ENCODE data around the gene LRIT1.

Gene LRIT1

DNA sequence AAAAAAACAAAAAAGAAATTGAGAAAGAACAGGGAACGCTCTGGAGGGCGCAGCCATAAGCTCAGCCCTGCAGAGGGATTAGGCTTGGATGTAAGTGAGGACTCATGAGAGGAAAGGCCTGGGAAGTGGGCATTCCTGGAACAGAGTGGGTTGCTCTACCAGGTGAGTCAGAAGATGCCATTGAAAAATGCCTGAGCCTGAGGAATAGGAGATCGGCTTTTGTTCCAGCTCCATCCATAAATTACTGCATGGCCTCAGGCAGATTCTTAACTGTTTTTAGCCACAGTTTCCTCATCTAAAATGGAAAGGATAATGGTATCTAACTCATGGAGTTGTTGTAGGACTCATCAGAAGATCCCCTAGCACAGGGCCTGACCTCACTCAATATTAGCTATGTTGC is 2.4 kb upstream of the LRIT1 start:
- Mint-ChIP-seq H3K36me3 (ENCODE audit: low read depth) (no peaks in the 10 kb centered on the region), H3K4me1 (no peaks in the 10 kb centered on the region), H3K27me3 (ENCODE audit: low read depth, poor library complexity) (peaks cover 22% of the 10 kb centered on the region), H3K9me3 (no peaks in the 10 kb centered on the region), H3K4me3 (no peak overlapping the region), H3K27ac (no peak overlapping the region)
- TF ChIP-seq, protein P1, sequence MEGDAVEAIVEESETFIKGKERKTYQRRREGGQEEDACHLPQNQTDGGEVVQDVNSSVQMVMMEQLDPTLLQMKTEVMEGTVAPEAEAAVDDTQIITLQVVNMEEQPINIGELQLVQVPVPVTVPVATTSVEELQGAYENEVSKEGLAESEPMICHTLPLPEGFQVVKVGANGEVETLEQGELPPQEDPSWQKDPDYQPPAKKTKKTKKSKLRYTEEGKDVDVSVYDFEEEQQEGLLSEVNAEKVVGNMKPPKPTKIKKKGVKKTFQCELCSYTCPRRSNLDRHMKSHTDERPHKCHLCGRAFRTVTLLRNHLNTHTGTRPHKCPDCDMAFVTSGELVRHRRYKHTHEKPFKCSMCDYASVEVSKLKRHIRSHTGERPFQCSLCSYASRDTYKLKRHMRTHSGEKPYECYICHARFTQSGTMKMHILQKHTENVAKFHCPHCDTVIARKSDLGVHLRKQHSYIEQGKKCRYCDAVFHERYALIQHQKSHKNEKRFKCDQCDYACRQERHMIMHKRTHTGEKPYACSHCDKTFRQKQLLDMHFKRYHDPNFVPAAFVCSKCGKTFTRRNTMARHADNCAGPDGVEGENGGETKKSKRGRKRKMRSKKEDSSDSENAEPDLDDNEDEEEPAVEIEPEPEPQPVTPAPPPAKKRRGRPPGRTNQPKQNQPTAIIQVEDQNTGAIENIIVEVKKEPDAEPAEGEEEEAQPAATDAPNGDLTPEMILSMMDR (IDR thresholded peaks at IDR 0.05): no peak
- DNase-seq: no peak

- H3K9me3 Mint-ChIP-seq: no peaks in the 10 kb centered on the region
- no peaks in the 10 kb centered on the region for H3K36me3 Mint-ChIP-seq (ENCODE audit: low read depth)
- no peak overlapping the region for H3K27ac Mint-ChIP-seq
- no peaks in the 10 kb centered on the region for H3K4me1 Mint-ChIP-seq
- no peak for DNase-seq
- H3K27me3 Mint-ChIP-seq (ENCODE audit: low read depth, poor library complexity): peaks cover 39% of the 10 kb centered on the region
- H3K4me3 Mint-ChIP-seq: no peak overlapping the region
- TF ChIP-seq, protein P1 (IDR thresholded peaks at IDR 0.05): no peak
Observed at GRCh38 chr10:84238909-84239308, 2.4 kb downstream of the LRIT1 start.

- TF ChIP-seq, protein P1 (IDR thresholded peaks at IDR 0.05): peak; percentile 46
- Mint-ChIP-seq H3K4me1 (no peaks in the 10 kb centered on the region), H3K27ac (no peak overlapping the region), H3K27me3 (ENCODE audit: low read depth, poor library complexity) (peaks cover 40% of the 10 kb centered on the region), H3K4me3 (no peak overlapping the region), H3K9me3 (no peaks in the 10 kb centered on the region), H3K36me3 (ENCODE audit: low read depth) (no peaks in the 10 kb centered on the region)
- peak; percentile 50 for DNase-seq
Observed at GRCh38 chr10:84237199-84238051, 3.9 kb downstream of the LRIT1 start.

DNA sequence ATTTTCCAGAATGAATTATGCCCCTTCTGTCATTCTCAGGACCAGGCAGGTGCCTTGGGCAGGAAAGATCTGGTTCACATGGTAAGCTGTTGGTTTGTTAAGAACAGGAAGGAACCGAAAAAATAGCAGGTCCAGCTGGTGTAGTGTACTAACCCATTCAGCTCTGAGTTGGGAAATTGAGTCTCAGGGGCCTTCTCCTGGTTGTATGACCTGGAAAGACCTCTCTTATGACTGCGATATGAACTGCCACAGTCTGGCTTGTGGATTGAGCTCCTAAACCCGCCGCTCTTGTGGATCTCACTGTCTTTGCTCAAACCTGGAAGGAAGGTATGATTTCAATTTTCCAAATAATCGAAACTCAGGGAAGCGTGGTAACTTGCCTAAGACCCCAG is 4.5 kb downstream of the LRIT1 start:
- H3K27ac Mint-ChIP-seq: no peak overlapping the region
- no peaks in the 10 kb centered on the region for H3K4me1 Mint-ChIP-seq
- H3K36me3 Mint-ChIP-seq (ENCODE audit: low read depth): no peaks in the 10 kb centered on the region
- H3K9me3 Mint-ChIP-seq: no peaks in the 10 kb centered on the region
- peaks cover 40% of the 10 kb centered on the region for H3K27me3 Mint-ChIP-seq (ENCODE audit: low read depth, poor library complexity)
- no peak overlapping the region for H3K4me3 Mint-ChIP-seq
- no peak for DNase-seq
- TF ChIP-seq, protein P1 (IDR thresholded peaks at IDR 0.05): no peak

DNA sequence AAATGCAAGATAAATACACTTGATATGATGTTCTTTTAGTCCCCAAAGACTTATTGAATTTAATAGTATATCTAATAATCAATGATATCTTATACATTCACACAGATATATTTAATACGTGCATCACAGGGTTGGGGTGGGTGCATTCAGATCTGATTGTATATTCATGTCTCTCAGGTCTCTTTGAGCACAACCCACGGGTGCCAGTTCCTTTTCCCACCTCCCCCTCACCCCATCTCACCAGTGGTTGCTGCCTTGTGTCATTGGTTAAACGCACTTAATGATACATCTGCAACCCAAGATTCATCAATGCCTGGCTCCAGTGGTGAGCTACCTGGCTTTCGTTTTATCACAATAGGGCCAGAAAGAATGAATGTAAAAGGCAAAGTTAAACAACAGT is 6.2 kb downstream of the LRIT1 start:
- Mint-ChIP-seq H3K36me3 (ENCODE audit: low read depth) (no peaks in the 10 kb centered on the region), H3K27ac (no peak overlapping the region), H3K4me1 (no peaks in the 10 kb centered on the region), H3K4me3 (no peak overlapping the region), H3K27me3 (ENCODE audit: low read depth, poor library complexity) (peaks cover 43% of the 10 kb centered on the region), H3K9me3 (no peaks in the 10 kb centered on the region)
- TF ChIP-seq, protein P1 (IDR thresholded peaks at IDR 0.05): no peak
- no peak for DNase-seq

DNA sequence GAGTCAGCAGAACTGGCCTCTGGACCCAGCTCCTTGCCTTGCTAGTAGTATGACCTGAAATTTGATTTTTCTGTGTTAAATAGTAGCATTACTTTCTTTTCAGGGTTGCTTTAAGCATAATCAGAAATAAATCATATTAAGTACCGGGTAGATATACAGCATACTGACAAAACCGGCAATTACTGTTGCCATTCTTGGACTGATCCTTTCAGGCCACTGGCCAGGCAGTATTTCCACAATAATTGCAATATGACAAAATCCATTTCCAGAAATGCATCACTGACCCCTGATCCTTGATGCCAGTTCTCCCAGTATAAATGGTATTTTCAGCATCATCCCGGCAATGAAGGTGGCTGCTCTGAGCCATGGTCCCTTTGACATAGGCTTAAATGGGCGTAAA is 6.9 kb downstream of the LRIT1 start:
- TF ChIP-seq, protein P1 (IDR thresholded peaks at IDR 0.05): no peak
- no peak for DNase-seq
- H3K4me1 Mint-ChIP-seq: no peaks in the 10 kb centered on the region
- H3K27me3 Mint-ChIP-seq (ENCODE audit: low read depth, poor library complexity): peaks cover 44% of the 10 kb centered on the region
- no peaks in the 10 kb centered on the region for H3K9me3 Mint-ChIP-seq
- H3K4me3 Mint-ChIP-seq: no peak overlapping the region
- H3K36me3 Mint-ChIP-seq (ENCODE audit: low read depth): no peaks in the 10 kb centered on the region
- H3K27ac Mint-ChIP-seq: no peak overlapping the region
